K562 (cell line): ENCODE results near the gene VTI1B. TPM values are rescaled to one million over a fixed set of nuclear protein-coding genes. Genes with fewer than 3 reads are reported as not detected.

Source experiments
- ASH1L ChIP-seq: fragments of 450-650 bp; IDR thresholded peaks from 2 replicates; pipeline ENCODE4 v1.6.1; 2018; ENCODE audit warnings: borderline replicate concordance, mild to moderate bottlenecking, low read depth; ENCODE audit not compliant: partially characterized antibody
- ATF1 ChIP-seq, 2 experiments: fragments of 450-650 bp in 1 of 2; IDR thresholded peaks; 2 replicates each; pipeline ENCODE4 v1.6.1; 2016; ENCODE audit warnings: missing compliant biosample characterization in 1 of 2, missing genetic modification characterization in 1 of 2
- ATF7 ChIP-seq: fragments of 450-650 bp; IDR thresholded peaks from 2 replicates; pipeline ENCODE4 v1.7.1; 2014; ENCODE audit warnings: mild to moderate bottlenecking, moderate library complexity
- BACH1 ChIP-seq: fragments of 200-800 bp; sonication (Bioruptor generic); IDR thresholded peaks from 2 replicates; pipeline ENCODE4 v1.6.1; 2016; ENCODE audit warnings: missing genetic modification characterization, missing compliant biosample characterization
- CREB1 ChIP-seq, 2 experiments: sonication (generic) in 1 of 2; formaldehyde crosslinking in 1 of 2; IDR thresholded peaks; 2 replicates each; pipeline versions ENCODE4 v1.6.1 to v1.8.0; 2012 to 2022; ENCODE audit warnings: inconsistent platforms in 1 of 2, mild to moderate bottlenecking in 1 of 2, missing genetic modification reagents in 1 of 2, moderate library complexity in 1 of 2
- FOXP1 ChIP-seq: sonication (generic); formaldehyde crosslinking; IDR thresholded peaks from 2 replicates; pipeline ENCODE4 v1.8.0; 2022; ENCODE audit warnings: mild to moderate bottlenecking, missing genetic modification reagents
- GABPA ChIP-seq: fragments of 200-800 bp; sonication (Bioruptor generic); conservative IDR thresholded peaks from 2 replicates; pipeline ENCODE4 v1.6.1; 2016; ENCODE audit warnings: low read depth, missing genetic modification characterization, missing compliant biosample characterization
- HEY1 ChIP-seq: fragments of 250-450 bp; sonication (Bioruptor Pico); IDR thresholded peaks from 2 replicates; pipeline ENCODE4 v1.5.0; 2020; ENCODE audit warnings: mild to moderate bottlenecking, moderate library complexity, borderline replicate concordance
- MTA3 ChIP-seq: fragments of 450-650 bp; formaldehyde crosslinking; IDR thresholded peaks from 2 replicates; pipeline ENCODE4 v1.6.1; 2017; ENCODE audit warnings: mild to moderate bottlenecking, borderline replicate concordance
- POLR2G ChIP-seq: fragments of 200-400 bp; formaldehyde crosslinking; IDR thresholded peaks from 2 replicates; pipeline ENCODE4 v1.6.1; 2017; ENCODE audit warnings: low read depth, mild to moderate bottlenecking, antibody characterized with exemption, low read length, moderate library complexity
- SMC3 ChIP-seq: conservative IDR thresholded peaks from 2 replicates; pipeline ENCODE4 v1.6.1; 2011; ENCODE audit warnings: low read depth, low read length, improper control_type of control experiment; ENCODE audit not compliant: insufficient read depth
- TAF1 ChIP-seq: IDR thresholded peaks from 2 replicates; pipeline ENCODE4 v1.6.1; 2011; ENCODE audit warnings: mild to moderate bottlenecking, low read length, moderate library complexity; ENCODE audit not compliant: insufficient read depth, control insufficient read depth, severe bottlenecking; ENCODE audit errors: extremely low read depth
- polyA plus RNA-seq, 8 experiments: library from polyadenylated mRNA; depleted of rRNA in 4 of 8; stranded (reverse) in 5 of 8; unstranded in 3 of 8; fragments of >200 nt; fragmentation: Nextera tagmentation in 2 of 8; fragmentation: Illumina TruSeq in 1 of 8; extraction: Ambion mirVana in 2 of 8; extraction: Trizol in 1 of 8; gene quantifications; 2 replicates each; pipeline versions ENCODE4 v1.2.1 to v1.2.3, GENCODE V29; 2011 to 2014; ENCODE audit warnings: inconsistent platforms in 1 of 8, missing spikeins in 1 of 8
- total RNA-seq, 7 experiments: library from RNA; depleted of rRNA in 6 of 7; stranded (reverse); fragments of >200 nt in 6 of 7; fragmentation: Illumina TruSeq in 2 of 7; extraction: Trizol in 2 of 7; gene quantifications; 2 replicates each; pipeline versions ENCODE4 v1.2.1 to v1.2.3, GENCODE V29; 2011 to 2021; ENCODE audit warnings: low replicate concordance in 1 of 7
- TF ChIP-seq, protein P1 (sequence below): sonication (generic); formaldehyde crosslinking; IDR thresholded peaks from 2 replicates; pipeline ENCODE4 v1.4.0; 2020; ENCODE audit warnings: mild to moderate bottlenecking, missing genetic modification reagents
- TF ChIP-seq, protein P2 (sequence below): fragments of 200-400 bp; formaldehyde crosslinking; IDR thresholded peaks from 2 replicates; pipeline ENCODE4 v1.6.1; 2017; ENCODE audit warnings: mild to moderate bottlenecking, low read depth, low read length, moderate library complexity
- TF ChIP-seq, protein P3 (sequence below): fragments of 450-650 bp; IDR thresholded peaks from 2 replicates; pipeline ENCODE4 v1.6.1; 2017; ENCODE audit warnings: antibody characterized with exemption, mild to moderate bottlenecking

The VTI1B gene
- total and polyA plus RNA-seq, 9 of the 15 experiments (the other 6 are each of a cell fraction or from before 2014, with no cell fraction given) = 7.8 to 69.8 (median 50.1) TPM

DNA sequence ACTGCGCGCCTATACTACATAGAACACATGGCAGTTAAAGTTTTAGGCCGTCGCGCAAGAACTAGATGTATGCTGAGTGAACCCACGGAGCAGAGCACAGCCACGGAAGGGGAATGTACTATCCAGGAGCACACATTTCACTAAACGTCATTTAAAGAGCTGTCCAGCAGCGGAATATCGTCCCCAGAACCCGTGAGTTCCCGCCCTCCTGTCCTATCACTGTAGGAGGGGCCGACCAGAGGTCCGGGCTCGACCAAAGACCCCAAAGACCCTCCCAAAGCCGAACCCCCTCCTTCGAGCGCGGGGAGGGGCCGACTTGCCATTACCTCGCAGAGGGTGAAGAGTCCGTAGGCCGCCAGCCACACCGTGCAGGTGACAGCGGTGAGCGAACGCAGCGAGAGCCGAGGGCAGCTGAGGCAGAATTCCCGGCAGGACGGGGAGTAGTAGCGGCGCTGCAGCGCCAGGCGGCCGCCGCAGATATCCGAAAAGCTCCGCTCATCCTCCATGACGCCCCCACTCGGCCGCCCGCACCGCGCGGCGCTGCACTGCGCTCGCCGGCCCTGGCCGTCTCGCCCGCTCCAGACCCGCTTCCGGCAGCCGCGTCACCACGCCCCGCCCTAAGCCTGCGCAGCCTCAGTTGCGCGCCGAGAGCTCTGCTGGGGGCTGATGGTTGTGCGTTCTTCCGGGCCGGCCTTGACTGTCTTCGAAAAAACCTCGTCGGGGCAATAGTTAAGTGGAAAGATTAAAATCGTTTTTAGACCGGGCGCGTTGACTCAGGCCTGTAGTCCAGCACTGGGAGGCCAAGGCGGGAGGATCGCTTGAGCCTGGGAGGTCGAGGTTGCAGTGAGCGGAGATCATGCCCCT, 74.5 kb downstream of the VTI1B start, which contains the start of gene PIGH (continued):
- TF ChIP-seq, protein P1, sequence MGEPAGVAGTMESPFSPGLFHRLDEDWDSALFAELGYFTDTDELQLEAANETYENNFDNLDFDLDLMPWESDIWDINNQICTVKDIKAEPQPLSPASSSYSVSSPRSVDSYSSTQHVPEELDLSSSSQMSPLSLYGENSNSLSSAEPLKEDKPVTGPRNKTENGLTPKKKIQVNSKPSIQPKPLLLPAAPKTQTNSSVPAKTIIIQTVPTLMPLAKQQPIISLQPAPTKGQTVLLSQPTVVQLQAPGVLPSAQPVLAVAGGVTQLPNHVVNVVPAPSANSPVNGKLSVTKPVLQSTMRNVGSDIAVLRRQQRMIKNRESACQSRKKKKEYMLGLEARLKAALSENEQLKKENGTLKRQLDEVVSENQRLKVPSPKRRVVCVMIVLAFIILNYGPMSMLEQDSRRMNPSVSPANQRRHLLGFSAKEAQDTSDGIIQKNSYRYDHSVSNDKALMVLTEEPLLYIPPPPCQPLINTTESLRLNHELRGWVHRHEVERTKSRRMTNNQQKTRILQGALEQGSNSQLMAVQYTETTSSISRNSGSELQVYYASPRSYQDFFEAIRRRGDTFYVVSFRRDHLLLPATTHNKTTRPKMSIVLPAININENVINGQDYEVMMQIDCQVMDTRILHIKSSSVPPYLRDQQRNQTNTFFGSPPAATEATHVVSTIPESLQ (CRISPR knock-in tag) = no peak
- no peak for TF ChIP-seq HEY1 (CRISPR knock-in tag)
- no peak for TF ChIP-seq ASH1L
- TF ChIP-seq, protein P2, sequence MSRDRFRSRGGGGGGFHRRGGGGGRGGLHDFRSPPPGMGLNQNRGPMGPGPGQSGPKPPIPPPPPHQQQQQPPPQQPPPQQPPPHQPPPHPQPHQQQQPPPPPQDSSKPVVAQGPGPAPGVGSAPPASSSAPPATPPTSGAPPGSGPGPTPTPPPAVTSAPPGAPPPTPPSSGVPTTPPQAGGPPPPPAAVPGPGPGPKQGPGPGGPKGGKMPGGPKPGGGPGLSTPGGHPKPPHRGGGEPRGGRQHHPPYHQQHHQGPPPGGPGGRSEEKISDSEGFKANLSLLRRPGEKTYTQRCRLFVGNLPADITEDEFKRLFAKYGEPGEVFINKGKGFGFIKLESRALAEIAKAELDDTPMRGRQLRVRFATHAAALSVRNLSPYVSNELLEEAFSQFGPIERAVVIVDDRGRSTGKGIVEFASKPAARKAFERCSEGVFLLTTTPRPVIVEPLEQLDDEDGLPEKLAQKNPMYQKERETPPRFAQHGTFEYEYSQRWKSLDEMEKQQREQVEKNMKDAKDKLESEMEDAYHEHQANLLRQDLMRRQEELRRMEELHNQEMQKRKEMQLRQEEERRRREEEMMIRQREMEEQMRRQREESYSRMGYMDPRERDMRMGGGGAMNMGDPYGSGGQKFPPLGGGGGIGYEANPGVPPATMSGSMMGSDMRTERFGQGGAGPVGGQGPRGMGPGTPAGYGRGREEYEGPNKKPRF = no peak
- peak; percentile 58 for TF ChIP-seq TAF1
- TF ChIP-seq SMC3 = peak; percentile 32; the same call in 1 of the 2 replicates
- TF ChIP-seq GABPA = peak; percentile 82
- TF ChIP-seq ATF1 (CRISPR knock-in tag; IDR thresholded peaks at IDR 0.05) = no peak
- peak; percentile 87 for TF ChIP-seq ATF1 (tag; IDR thresholded peaks at IDR 0.05)
- TF ChIP-seq ATF7 = peak; percentile 57; the same call in 1 of the 2 replicates
- TF ChIP-seq FOXP1 (CRISPR knock-in tag) = no peak
- TF ChIP-seq CREB1 (IDR thresholded peaks at IDR 0.05) = peak; percentile 78
- TF ChIP-seq CREB1 (CRISPR knock-in tag; IDR thresholded peaks at IDR 0.05) = peak; percentile 86
- peak; percentile 92 for TF ChIP-seq POLR2G
- no peak for TF ChIP-seq BACH1 (tag)
- peak; percentile 17; the same call in 1 of the 2 replicates for TF ChIP-seq MTA3
- TF ChIP-seq, protein P3, sequence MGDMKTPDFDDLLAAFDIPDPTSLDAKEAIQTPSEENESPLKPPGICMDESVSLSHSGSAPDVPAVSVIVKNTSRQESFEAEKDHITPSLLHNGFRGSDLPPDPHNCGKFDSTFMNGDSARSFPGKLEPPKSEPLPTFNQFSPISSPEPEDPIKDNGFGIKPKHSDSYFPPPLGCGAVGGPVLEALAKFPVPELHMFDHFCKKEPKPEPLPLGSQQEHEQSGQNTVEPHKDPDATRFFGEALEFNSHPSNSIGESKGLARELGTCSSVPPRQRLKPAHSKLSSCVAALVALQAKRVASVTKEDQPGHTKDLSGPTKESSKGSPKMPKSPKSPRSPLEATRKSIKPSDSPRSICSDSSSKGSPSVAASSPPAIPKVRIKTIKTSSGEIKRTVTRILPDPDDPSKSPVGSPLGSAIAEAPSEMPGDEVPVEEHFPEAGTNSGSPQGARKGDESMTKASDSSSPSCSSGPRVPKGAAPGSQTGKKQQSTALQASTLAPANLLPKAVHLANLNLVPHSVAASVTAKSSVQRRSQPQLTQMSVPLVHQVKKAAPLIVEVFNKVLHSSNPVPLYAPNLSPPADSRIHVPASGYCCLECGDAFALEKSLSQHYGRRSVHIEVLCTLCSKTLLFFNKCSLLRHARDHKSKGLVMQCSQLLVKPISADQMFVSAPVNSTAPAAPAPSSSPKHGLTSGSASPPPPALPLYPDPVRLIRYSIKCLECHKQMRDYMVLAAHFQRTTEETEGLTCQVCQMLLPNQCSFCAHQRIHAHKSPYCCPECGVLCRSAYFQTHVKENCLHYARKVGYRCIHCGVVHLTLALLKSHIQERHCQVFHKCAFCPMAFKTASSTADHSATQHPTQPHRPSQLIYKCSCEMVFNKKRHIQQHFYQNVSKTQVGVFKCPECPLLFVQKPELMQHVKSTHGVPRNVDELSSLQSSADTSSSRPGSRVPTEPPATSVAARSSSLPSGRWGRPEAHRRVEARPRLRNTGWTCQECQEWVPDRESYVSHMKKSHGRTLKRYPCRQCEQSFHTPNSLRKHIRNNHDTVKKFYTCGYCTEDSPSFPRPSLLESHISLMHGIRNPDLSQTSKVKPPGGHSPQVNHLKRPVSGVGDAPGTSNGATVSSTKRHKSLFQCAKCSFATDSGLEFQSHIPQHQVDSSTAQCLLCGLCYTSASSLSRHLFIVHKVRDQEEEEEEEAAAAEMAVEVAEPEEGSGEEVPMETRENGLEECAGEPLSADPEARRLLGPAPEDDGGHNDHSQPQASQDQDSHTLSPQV = peak; percentile 72; the same call in 1 of the 2 replicates
